SKM-1 treated with dmso at 0.1 percent for 144 hours (cell line): ENCODE data around the gene ARRDC3.
"Not testable (repeated sequence)": the region's sequence is repeated elsewhere in the genome, so short reads cannot be mapped to it uniquely, and the experiment has no call there.

ENCODE experiments used
- DNase-seq: peaks from one replicate; lab custom pipeline; 2025; ENCODE audit not compliant: unreplicated experiment; lab: John Stamatoyannopoulos, UW

Gene ARRDC3

DNA sequence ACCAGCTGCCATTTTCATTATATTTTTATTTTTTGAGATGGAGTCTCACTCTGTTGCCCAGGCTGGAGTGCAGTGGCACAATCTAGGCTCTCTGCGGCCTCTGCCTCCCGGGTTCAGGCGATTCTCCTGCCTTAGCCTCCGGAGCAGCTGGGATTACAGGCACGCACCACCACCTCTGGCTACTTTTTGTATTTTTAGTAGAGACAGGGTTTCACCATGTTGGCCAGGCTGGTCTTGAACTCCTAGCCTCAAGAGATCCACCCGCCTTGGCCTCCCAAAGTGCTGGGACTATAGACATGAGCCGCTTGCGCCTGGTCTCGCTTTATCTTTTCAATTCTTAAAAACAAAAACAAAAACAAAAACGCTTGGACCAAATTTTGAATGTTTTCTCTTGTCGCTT is 2.5 kb upstream of the ARRDC3 start:
- DNase-seq: not testable (repeated sequence)

DNA sequence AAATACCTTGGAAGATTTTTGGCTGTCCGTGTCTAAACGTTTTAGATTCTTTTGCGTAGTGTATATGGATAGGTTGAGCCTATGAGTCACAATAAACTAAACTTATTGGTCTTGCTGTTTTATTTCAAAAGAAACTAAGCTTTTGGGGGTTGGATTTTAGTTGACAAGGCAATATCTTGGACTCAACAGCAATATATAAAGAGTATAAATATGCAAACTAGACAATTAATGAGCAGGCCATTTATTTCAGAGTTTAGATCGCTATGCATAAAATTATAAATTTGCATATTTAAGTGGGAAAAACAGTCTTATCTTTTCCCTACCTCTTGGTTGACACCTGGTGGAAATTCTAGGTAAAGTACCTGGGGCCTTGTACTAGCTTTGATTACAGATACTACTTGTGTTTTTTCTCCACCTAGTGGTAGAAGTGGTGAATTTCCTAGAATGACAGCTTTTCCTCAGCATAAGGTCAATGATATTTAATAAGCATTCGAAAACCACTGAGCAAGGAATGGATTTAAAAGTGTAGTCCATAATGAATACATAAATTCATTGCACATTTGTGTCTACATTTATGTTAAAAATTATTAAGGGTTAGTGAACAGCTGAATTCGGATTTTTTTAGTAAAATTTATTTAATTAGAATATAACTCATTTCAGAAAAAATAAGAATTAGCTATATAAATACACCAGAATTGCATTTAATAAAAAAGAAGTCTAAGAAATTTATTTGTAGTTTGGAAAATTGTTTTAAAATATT is 1.7 kb upstream of the ARRDC3 start:
- DNase-seq: peak; percentile 90

DNA sequence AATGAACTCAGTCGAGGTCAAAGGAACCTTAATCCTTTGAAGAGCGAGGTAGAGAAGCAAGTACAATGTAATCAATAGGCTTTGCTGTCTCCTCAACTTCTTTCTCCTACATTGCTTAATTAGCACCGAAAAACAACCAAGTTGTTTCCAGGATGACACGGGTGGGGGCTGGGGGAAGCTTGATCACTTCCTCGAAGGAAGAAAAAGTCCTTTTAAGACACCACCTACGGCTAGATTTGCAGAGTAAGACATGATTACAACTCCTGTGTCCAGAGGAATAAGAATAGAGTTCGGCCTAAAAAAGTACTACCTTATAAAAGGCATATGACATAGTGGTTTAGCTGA is 811 bp upstream of the ARRDC3 start:
- peak; percentile 43 for DNase-seq

GRCh38 chr5:91382530-91383026 is 539 bp downstream of the ARRDC3 start:
- DNase-seq: peak; percentile 54

GRCh38 chr5:91381774-91382359 is 1.2 kb downstream of the ARRDC3 start:
- DNase-seq: peak; percentile 54

- DNase-seq: no peak
These were observed 1.8 kb downstream of the ARRDC3 start for GRCh38 chr5:91381239-91381773.

DNA sequence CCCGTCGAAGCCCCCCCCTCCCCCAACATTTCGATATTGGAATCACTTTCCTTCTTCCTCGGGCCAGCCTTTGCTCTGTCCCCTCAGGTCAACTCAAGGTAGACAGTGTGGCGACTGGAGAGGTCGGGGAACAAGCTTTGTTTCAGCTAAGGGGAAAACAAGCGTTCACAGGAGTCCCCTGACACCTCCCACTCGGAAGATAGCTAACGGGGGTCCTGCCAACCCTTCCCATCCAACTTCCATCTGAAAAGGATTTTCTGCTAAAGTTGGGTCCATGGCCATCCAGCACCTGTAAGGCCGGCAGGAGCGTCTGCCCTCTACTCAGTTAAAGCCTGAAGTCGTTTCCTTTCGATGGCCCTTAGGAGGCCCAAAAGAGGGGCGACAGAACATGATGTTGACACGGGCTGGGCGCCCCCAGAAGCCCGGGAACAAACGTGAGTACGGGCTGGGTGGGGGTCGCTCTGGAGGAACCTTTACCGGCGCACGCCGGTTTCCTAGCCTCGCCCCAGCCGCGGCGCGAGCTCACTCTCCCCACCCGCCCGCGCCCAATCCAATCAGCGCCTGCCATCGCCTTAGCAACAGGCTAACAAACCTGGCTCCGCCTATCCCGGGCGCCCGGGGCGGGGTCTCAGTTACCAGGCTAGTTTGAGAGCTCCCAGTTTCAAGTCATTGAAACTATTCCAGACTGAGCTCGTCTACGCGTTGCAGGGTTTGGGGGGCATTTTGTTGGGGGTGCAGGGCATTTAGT is 2.5 kb downstream of the ARRDC3 start:
- DNase-seq: peak; percentile 88

- peak; percentile 93 for DNase-seq
These were observed 3.1 kb downstream of the ARRDC3 start for GRCh38 chr5:91379914-91380490.

DNA sequence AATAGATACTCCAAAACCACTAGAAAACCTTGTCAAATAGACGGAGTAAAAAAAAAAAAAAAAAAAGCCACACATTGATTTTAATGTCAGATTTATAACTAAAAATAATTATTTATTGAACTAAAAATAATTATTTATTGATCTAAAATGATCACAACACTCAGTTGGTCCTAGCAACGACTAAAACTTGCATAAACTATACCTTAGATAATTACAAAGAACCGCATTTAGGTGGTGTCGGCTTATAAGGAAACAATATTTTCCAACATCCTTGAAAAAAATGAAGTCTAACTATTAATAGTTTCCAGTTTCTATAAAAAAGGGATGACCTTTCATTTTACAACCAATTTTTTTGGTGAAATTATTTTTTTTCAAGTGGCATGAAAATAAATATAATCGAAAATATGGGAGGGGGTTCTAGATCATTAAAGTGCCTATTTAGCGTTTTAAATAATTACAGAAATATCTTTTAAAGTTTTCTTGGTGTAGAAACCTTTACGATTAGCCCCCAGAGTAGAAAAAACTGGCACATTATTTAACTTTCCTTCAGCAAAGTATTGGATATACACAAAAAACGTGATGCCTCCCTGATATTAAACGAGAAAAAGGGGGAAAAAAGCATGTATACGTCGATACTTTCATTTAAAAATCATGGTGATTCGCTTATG is 3.7 kb downstream of the ARRDC3 start:
- no peak for DNase-seq

GRCh38 chr5:91378752-91379211 is 4.3 kb downstream of the ARRDC3 start:
- DNase-seq: no peak

- no peak for DNase-seq
These were observed 8.1 kb downstream of the ARRDC3 start for GRCh38 chr5:91374893-91375520.

GRCh38 chr5:91373600-91373999 is 9.5 kb downstream of the ARRDC3 start:
- DNase-seq: no peak

- no peak for DNase-seq
These were observed 10.1 kb downstream of the ARRDC3 start for GRCh38 chr5:91373006-91373405.

- DNase-seq: no peak
These were observed 13.6 kb downstream of the ARRDC3 start for GRCh38 chr5:91369480-91369879.

DNA sequence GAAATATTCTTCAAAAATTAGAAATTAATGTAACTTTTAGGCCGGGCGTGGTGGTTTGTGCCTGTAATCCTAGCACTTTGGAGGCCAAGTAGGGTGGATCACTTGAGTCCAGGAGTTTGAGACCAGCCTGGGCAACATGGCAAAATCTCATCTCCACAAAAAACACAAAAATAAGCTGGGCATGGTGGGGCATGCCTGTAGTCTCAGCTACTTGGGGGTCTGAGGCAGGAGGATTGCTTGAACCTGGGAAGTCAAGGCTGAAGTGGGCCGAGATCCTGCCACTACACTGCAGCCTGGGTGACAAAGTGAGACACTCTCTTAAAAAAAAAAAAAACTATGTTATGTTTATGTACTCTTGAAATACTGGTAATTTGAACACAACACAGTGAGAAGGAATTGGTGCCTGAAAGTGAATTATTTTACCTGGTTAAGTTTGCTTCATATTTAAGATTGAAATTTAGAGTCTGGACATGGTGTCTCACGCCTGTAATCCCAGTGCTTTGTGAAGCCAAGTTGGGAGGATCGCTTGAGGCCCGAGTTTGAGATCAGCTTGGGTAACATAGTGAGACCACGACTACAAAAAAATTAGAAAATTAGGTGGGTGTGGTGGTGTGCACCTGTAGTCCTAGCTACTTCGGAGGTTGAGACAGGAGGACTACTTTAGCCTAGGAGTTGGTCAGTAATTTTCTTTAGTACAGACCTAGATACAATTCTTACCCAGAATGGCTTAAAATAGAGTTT is 15.0 kb downstream of the ARRDC3 start:
- DNase-seq: no peak

GRCh38 chr5:91367344-91367743 is 15.8 kb downstream of the ARRDC3 start:
- DNase-seq: no peak

GRCh38 chr5:91366551-91366950 is 16.6 kb downstream of the ARRDC3 start:
- no peak for DNase-seq

- no peak for DNase-seq
These were observed 17.6 kb downstream of the ARRDC3 start for GRCh38 chr5:91365498-91365897.

DNA sequence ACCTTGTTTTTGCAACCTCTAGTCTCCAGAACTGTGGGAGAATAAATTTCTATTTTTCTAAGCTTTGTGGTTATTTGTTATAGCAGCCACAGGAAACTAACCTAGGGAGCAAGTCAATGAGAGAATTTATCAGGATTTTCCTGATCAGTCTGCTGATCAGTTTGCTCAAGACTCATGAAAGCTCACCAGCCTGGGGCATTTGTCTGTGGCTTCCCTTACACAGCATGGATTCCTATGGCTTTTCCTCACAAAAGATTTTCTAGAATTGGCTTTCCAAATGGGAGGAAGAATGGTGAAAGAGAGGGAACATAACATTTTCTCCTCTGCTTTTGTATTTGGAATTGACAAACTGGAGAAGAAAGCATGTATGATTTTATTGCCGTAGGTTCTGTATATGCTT is 20.2 kb downstream of the ARRDC3 start:
- DNase-seq: no peak

DNA sequence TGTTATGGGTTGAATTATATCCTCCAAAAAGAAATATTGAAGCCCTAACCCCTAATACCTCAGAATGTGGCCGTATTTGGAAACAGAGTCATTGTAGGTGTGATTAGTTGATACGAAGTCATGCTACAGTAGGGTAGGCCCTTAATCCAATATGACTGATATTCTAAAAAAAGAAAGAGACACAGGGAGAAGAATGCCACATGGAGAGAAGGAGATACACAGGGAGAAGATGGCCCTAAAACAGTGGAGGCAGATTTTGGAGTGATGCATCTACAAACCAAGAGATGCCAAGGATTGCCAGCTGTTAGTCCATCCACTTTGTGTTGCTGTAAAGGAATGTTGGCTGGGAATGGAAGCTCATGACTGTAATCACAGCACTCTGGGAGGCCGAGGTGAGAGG is 21.3 kb downstream of the ARRDC3 start:
- no peak for DNase-seq
